ENCODE results near the gene DGAT2. TPM values are rescaled to one million over a fixed set of nuclear protein-coding genes. Genes with fewer than 3 reads are reported as not detected.

The DGAT2 gene
- total RNA-seq, 1 experiment from 2014 or later = 1.9 TPM

DNA sequence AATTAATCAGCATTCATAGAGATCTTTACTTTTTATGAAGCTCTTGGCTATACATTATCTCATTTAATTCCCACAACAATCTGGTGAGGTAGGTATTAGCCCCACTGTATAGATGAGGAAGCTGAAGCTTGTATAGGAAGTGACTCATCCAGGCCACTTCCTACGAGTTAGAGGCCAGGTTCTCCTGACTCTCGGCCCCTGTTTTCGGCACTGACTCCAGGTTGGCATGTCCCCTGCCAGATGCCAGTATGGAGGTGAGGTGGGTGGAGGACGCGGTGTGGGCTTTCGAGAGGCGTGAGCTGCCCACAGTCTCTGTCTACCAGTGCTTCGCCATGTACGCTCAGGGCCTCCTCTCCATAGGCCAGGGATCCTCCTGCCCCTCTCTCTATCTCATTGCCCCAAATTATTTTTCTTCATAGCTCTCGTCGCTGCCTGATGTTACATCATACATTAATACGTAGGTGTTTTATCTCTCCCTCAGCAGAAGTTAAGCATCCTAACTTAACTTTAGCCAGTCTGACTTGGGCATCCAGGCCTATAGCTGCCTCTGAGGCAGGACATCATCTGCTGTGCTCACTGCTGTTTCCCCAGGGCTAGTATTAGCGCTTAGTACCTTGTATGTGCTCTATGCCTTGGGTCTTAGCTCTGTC, 9.0 kb downstream of the DGAT2 start:
- no peak for DNase-seq (ENCODE audit: extremely low read depth, low read depth)

- DNase-seq (ENCODE audit: extremely low read depth, low read depth) = no peak
These were observed 10.4 kb downstream of the DGAT2 start for GRCh38 chr11:75778962-75779361.

DNA sequence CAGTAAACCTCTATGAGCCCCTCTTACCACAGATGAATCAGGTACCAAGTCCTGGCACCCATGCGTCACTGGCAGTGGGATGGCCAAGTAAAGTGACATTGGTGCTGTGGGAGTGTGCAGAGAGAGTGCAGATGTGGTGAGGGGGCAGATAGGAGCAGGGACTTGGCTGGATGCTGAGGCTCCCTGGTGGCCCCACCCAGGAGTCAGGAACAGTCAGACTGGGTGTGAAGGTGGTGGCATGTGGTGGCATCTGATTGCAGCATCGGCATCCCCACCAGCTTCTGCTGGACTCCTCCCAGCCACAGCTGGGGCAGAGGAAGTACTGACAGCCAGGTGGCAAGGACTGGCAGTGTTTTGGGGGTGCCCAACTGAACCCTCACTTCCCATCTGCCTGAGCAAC, 11.4 kb downstream of the DGAT2 start:
- no peak for DNase-seq (ENCODE audit: extremely low read depth, low read depth)

GRCh38 chr11:75780888-75781287, 12.3 kb downstream of the DGAT2 start:
- DNase-seq (ENCODE audit: extremely low read depth, low read depth) = no peak

DNA sequence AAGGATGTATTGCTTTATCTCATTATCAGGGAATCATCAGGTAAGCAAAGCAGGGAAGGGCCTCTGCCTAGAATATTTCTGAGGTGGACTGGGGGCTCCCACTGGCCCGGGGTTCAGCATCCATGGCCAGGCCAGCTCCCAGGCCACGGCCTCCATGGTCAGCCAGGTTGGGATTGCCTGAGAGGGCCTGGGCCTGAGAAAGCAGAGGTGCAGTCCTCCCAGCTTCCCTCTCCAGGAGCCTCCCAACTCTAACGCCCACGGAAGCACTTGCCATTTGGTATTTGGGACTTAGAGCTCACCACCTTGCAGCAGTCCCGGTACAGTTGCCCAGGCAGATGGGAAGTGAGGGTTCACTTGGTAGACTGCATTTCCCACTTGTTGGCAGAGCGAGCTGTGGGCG, 12.7 kb downstream of the DGAT2 start:
- no peak for DNase-seq (ENCODE audit: extremely low read depth, low read depth)

GRCh38 chr11:75781831-75782230, 13.3 kb downstream of the DGAT2 start:
- no peak for DNase-seq (ENCODE audit: extremely low read depth, low read depth)

GRCh38 chr11:75782540-75783263, 14.1 kb downstream of the DGAT2 start:
- DNase-seq (ENCODE audit: extremely low read depth, low read depth) = no peak

- no peak for DNase-seq (ENCODE audit: extremely low read depth, low read depth)
These were observed 15.0 kb downstream of the DGAT2 start for GRCh38 chr11:75783416-75784084.

GRCh38 chr11:75784085-75784478, 15.5 kb downstream of the DGAT2 start:
- DNase-seq (ENCODE audit: extremely low read depth, low read depth) = no peak

DNA sequence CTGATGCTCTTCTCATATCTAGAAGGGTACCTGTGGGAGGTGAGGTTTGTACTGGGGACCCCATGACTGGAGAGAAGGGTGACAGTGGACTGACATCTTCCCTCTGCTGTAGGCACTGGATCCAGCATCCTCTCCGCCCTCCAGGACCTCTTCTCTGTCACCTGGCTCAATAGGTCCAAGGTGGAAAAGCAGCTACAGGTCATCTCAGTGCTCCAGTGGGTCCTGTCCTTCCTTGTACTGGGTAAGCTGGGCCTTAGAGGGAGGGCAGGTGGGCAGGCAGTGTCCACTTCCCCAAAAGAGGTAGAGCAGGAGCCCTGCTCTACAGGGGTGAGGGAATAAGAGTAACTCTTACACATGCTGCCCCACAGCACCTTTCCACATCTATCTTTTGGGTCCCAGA, 15.9 kb downstream of the DGAT2 start:
- DNase-seq (ENCODE audit: extremely low read depth, low read depth) = no peak

DNA sequence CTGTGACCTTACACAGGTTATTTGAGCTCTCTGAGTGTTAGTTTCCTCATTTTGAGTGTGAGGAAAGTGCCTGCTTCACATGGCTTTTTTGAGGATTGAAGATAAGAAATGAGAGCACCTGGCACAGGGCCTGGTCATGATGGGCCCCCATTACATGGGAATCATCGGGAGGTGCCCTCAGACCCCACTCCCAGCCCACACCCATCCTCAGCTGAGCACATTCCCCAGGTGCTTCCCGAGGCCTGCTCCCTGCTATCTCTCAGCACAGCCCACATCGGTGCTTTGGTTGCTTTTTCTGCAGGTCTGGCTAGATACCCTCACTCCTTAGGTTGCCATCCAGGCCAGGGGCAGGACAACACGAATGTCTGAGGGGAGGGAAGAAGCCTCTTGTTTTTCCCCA, 16.6 kb downstream of the DGAT2 start:
- no peak for DNase-seq (ENCODE audit: extremely low read depth, low read depth)

DNA sequence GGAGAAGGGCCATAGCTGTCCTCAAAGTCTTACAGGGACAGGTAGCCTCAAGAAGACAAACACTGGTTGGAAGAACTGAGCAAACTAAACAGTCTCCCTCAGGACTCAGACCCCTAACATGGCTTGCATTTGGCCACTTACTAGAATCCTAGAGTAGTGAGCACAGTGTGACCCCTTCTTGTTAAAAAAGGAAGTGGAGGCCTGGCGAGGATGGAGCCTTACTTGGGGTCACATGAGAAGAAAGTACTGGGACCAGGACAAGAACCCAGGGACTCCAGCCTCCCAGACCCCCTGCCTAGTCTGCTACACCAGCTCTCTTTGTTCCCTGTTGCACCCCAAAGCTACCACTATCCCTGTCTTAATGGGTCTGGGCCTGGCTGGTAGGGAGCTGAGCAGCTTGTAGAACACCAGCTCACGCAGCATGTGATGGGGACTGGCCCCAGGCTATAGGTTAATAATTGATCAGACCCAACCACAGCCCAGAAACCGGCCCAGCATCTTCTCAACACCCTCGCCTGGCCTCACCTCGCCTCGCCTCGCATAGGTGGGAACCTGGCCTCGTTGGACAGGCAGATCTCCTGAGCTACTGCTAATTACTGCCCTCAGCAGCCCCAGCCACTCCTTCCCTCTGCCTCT, 17.6 kb downstream of the DGAT2 start:
- DNase-seq (ENCODE audit: extremely low read depth, low read depth) = no peak

GRCh38 chr11:75789521-75789920, 20.9 kb downstream of the DGAT2 start:
- no peak for DNase-seq (ENCODE audit: extremely low read depth, low read depth)

GRCh38 chr11:75790986-75791385, 22.4 kb downstream of the DGAT2 start:
- DNase-seq (ENCODE audit: extremely low read depth, low read depth) = no peak

DNA sequence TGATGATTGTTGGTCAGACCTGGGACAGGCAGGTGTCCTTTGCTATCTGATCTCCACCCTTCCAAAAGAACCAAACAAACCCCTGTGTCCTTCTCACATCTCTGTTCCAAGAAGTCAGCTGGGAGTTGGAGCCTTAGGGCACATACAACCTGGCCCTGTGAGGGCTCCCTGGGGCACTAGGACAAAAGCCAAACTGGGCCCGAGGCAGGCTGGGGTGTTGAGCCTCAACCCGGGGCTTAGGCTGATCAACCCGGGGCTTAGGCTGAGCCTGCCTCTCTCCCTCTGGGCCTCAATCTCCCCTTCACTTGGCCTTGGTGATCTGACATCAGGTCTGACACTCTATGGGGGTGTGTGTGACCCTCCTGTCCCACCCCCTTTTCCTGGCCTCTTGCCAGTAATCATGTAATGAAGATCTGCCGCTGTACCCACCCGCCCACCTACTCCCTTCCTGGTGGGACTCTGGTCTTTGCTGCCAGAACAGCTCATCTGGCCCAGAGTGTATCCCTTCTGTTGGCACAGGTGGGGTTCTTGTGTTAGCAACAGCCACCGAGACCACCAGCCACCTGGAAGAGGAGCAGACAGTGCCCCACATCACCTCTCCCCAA, 23.7 kb downstream of the DGAT2 start:
- DNase-seq (ENCODE audit: extremely low read depth, low read depth) = no peak

DNA sequence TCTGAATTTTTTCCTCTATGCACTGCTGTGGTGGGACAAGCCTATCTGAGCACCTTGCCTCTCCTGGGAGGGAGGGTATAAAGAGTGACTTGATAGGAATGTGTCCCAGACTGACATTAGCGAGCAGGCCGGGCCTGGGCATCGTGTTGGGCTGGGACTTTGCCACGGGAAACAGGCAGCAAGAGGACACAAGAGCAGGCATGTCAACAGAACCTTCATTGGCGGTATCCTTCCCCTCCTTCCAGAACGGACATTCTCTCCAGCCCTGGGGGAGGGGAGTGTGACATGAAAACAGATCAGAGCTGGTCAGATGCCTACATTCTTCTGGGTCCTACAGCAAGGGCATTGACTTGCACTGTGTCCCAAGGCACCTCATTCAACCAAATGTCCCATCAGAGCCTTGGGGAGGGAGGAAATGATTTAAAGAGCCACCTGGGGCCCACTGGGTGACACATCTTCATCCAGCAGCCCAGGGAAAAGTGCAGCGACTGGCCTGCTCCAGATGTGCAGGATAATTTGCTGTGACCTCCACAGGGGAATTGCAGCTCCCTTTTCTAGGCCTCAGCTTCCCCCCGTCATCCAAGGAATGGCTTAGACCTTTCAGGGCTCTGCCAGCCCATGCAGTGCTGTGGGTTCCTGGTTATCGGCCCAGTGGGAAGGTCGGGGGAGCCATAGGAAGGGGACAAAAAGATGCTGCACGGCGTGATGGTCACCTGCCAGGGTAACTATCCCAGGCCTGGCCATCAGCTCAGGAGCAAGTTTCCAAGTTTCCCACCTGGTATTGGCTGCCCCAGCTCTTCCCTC, 24.6 kb downstream of the DGAT2 start:
- no peak for DNase-seq (ENCODE audit: extremely low read depth, low read depth)

GRCh38 chr11:75793966-75794365, 25.4 kb downstream of the DGAT2 start:
- no peak for DNase-seq (ENCODE audit: extremely low read depth, low read depth)

DNA sequence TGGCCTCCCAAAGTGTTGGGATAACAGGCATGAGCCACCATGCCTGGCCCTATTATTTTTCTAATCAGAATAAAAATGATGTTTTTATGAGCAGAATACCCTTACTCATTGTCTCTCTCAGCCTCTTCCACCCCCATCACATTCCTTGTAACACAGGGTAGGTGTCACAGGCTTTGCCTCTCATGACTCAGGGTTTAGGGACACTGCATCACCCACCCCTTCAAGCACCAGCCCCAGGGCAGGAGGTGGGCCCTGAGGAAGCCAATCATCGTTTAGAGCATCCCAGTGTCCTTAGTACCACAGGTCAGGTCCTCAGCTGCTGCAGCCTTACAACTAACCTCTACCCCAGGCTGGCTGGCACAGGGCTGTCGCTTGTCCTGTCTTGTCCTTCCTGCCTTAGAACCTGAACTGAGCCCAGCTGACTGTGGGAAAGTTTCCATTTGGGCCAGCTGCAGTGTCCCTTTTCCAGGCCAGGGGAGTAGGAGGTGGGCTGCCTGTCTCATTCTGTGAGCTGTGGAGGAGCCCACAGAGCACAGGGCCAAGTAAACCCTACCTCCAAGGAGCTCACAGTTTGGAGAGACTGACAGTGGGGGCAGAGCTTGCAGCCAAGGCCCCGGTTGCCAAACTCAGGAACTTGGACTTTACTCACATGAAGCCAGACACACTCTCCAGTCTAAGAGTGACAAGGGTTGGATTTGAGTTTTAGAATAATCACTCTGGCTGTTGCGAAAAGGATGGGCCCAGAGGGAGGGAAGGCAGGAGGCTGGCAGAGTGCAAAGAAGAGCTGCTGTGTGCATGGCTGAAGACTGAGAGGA, 26.9 kb downstream of the DGAT2 start:
- no peak for DNase-seq (ENCODE audit: extremely low read depth, low read depth)

DNA sequence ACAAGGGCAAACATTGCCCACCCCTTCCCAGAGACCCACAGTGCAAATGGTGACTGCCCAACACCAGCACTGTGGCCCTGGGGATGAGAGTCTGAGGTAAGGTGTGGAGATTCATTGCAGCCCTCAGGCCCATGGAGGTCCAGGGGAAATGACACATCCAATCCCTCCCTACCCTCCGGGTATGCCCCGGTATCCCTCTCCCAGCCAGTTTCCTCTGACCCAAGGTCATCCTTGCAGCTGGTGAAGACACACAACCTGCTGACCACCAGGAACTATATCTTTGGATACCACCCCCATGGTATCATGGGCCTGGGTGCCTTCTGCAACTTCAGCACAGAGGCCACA, 27.5 kb downstream of the DGAT2 start:
- DNase-seq (ENCODE audit: extremely low read depth, low read depth) = no peak

- no peak for DNase-seq (ENCODE audit: extremely low read depth, low read depth)
These were observed 28.5 kb downstream of the DGAT2 start for GRCh38 chr11:75797116-75797515.

Measured in NCI-H460 (cell line).